GM06990 (cell line): ENCODE measurements around the gene DYSF.
"Not testable (repeated sequence)": the region's sequence is repeated elsewhere in the genome, so short reads cannot be mapped to it uniquely, and the experiment has no call there.

Source experiments
- DNase-seq: peaks from one replicate; pipeline ENCODE4 v3.0.0-alpha.2; 2011; ENCODE audit not compliant: insufficient read length; ENCODE audit errors: extremely low read depth
- H3K27me3 ChIP-seq: replicated peaks from 2 replicates; pipeline ENCODE4 v1.6.0; 2011; ENCODE audit warnings: low read length; ENCODE audit not compliant: control insufficient read depth, insufficient read depth
- H3K36me3 ChIP-seq: 2 replicates; pipeline ENCODE4 v1.5.1; 2011; ENCODE audit warnings: low read length; ENCODE audit not compliant: control insufficient read depth, insufficient read depth
- H3K4me3 ChIP-seq: replicated peaks from 2 replicates; pipeline ENCODE4 v1.5.1; 2011; ENCODE audit warnings: low read depth, mild to moderate bottlenecking, control low read depth, low read length
- CTCF ChIP-seq: IDR thresholded peaks from 2 replicates; pipeline ENCODE4 v1.5.1; 2011; ENCODE audit warnings: low read length, control low read depth, mild to moderate bottlenecking, inconsistent platforms; ENCODE audit not compliant: insufficient read depth, poor library complexity, severe bottlenecking

The DYSF gene

GRCh38 chr2:71419976-71420375 is 33.4 kb upstream of the DYSF start:
- Histone ChIP-seq H3K4me3 (no peak overlapping the region), H3K27me3 (no peaks in the 10 kb centered on the region), H3K36me3 (peaks cover 2% of the 10 kb centered on the region; the same call in 1 of the 2 replicates)
- TF ChIP-seq CTCF = no peak
- DNase-seq = no peak

DNA sequence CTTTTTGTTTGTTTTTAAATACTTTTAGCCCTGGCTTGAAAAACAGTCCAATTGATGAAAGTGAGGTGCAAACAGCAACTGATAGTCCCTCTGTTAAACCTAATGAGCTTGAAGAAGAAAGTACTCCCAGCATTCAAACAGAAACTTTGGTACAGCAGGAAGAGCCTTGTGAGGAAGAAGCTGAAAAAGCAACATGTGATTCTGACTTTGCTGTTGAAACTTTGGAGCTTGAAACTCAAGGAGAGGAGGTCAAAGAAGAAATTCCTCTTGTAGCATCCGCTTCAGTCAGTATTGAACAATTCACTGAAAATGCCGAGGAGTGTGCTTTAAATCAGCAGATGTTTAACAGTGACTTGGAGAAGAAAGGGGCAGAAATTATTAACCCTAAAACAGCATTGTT is 30.6 kb upstream of the DYSF start:
- no peak for TF ChIP-seq CTCF
- Histone ChIP-seq H3K36me3 (peaks cover 3% of the 10 kb centered on the region; the same call in 1 of the 2 replicates), H3K27me3 (no peaks in the 10 kb centered on the region), H3K4me3 (no peak overlapping the region)
- DNase-seq = no peak

- Histone ChIP-seq H3K27me3 (no peaks in the 10 kb centered on the region), H3K36me3 (peaks cover 3% of the 10 kb centered on the region; the same call in 1 of the 2 replicates), H3K4me3 (no peak overlapping the region)
- no peak for TF ChIP-seq CTCF
- DNase-seq = no peak
Observed at GRCh38 chr2:71423817-71424420, 29.4 kb upstream of the DYSF start.

GRCh38 chr2:71426721-71427120 is 26.6 kb upstream of the DYSF start:
- DNase-seq = no peak
- H3K4me3 ChIP-seq = no peak overlapping the region
- H3K36me3 ChIP-seq = peaks cover 3% of the 10 kb centered on the region; the same call in 1 of the 2 replicates
- no peak for TF ChIP-seq CTCF
- no peaks in the 10 kb centered on the region for H3K27me3 ChIP-seq

GRCh38 chr2:71428472-71429383 is 24.6 kb upstream of the DYSF start:
- DNase-seq = no peak
- peaks cover 5% of the 10 kb centered on the region for H3K36me3 ChIP-seq
- H3K4me3 ChIP-seq = no peak overlapping the region
- H3K27me3 ChIP-seq = no peaks in the 10 kb centered on the region
- no peak for TF ChIP-seq CTCF

DNA sequence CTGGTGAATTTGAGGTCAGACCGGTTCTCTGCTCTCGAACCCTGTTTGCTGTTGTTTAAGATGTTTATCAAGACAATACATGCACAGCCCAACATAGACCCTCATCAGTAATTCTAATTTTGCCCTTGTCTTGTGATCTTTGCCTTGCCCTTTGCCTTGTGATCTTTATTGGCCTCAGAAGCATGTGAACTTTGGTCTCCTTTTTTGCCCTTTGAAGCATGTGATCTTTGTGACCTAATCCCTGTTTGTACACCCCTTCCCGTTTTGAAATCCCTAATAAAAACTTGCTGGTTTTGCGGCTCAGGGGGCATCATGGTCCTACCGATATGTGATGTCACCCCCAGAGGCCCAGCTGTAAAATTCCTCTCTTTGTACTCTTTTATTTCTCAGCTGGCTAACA is 8.2 kb upstream of the DYSF start:
- not testable (repeated sequence) for H3K27me3 ChIP-seq, DNase-seq, H3K36me3 ChIP-seq, H3K4me3 ChIP-seq
